H54 (cell line): ENCODE data around the gene PTGDR2.
A peak's percentile ranks its signal among the peaks of the same experiment; 100 is the strongest.
"Not testable (repeated sequence)": the region's sequence is repeated elsewhere in the genome, so short reads cannot be mapped to it uniquely, and the experiment has no call there.

Experiments
- DNase-seq: peaks from one replicate; pipeline ENCODE4 v3.0.0; 2011; ENCODE audit warnings: low spot score, mixed read lengths; ENCODE audit not compliant: insufficient read length
- FAIRE-seq: peaks from 3 replicates; lab custom pipeline; 2011; peaks lifted over from hg19 to GRCh38; lab: Jason Lieb, UNC
- POLR2A ChIP-seq: IDR thresholded peaks from 2 replicates; pipeline ENCODE4 v1.6.1; 2011; ENCODE audit warnings: low read depth, mild to moderate bottlenecking, low read length

Gene PTGDR2

GRCh38 chr11:60831501-60832079 lies 24.2 kb downstream of the PTGDR2 start:
- DNase-seq, result peak; percentile 43
- no peak for TF ChIP-seq POLR2A
- no peak for FAIRE-seq

DNA sequence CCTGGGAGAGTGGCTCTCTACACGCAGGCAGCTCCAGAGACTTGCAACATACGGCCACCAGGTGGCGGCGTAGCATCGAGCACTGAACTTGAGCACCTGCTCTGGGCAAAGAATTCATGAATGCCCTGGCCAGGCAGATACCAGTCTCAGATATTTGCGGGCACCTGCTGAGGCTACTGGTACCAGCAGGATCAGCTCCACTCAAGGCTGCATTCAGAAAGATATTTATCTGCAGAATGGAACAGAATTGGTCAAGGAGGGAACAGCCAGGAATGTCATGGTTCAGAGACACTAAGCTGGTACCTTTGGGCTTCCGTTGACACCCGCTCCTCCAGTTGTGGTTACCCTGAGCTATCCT lies 24.6 kb downstream of the PTGDR2 start:
- peak; percentile 75 for DNase-seq
- no peak for FAIRE-seq
- TF ChIP-seq POLR2A, result no peak

DNA sequence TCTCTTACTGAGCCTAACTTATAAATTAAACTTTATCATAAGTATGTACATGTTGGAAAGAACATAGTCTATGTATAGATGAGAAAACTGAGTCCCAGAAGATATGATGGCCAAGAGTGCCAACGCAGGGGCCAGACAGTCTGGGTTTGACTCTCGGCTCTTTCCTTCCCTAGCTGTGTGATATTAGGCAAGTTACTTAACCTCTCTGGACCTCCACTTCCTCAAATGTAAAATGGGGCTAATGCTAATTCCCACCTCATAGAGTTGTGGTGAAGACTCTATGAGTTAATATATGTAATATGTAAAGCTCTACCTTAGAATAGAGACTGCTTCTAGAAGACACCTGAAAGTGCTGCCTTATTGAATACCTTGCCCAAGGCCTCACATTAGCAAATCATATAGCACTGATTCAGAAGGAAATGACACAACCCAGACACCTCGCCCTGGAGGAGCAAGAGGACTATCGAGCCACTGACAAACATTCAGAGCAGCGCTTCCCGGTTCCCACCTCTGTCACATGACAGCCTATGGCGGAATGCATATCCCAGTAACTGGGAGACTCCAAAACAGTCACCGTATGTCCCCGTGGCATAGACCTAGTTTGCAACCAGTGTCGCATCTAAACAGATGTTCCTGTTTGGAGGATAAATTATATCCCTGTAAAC lies 25.1 kb downstream of the PTGDR2 start:
- TF ChIP-seq POLR2A, result no peak
- FAIRE-seq, result no peak
- no peak for DNase-seq

- TF ChIP-seq POLR2A, result no peak
- FAIRE-seq (no peak), DNase-seq (no peak)
Measured at GRCh38 chr11:60825790-60826189, 30.0 kb downstream of the PTGDR2 start.

DNA sequence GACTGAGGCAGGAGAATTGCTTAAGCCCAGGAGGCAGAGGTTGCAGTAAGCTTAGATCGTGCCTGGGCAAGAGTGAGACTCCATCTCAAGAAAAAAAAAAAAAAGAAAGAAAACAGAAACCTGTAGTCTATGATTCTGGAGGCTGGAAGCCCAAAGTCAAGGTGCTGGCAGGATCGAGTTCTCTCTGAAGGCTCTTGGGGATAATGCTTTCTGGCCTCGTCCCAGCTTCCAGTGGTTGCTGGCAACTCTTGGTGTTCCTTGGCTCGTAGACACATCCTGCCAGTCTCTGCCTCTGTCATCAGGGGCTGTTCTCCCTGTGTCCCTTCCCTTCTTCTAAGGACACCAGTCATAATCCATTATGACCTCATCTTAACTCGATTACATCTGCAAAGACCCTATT lies 30.6 kb downstream of the PTGDR2 start:
- no peak for FAIRE-seq
- DNase-seq, result no peak
- no peak for TF ChIP-seq POLR2A

GRCh38 chr11:60823745-60824306 lies 31.9 kb downstream of the PTGDR2 start:
- FAIRE-seq, result not testable (repeated sequence)

DNA sequence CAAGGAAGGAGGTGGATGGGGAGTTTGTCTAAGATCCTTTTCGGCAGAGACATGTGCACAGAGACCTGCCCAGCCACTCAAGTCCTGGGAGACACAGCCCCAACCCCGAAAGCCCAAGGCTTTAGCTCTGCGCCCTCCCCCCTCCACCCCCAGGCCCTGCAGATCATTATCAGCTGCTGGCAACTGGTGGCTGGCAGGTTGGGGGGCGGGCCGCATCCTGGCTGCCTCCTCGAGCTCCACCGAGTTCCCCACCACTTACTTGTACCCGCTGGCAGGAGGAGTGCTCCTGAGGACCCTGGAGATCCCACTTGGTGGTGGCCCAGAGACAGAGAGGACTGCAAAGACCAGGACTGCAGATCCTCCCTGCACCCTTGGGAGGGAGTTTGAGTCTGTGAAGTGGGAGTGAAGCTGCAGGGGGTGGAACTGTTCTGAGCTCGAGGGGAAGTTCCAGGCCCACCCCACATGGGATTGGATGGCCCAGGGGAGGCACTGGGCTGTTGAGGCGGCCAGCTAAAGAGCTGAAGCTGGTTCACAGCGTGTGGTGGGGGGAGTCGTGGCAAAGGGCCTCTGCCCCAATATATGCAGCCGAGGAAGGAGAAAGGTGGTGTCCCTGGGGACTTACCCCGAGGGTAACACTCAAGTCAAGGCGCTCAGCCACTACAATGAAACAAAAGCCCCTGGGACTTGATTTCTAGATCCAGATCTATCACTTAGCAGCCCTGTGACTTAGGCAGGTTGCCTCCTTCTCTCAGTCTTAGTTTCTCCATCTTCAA lies 33.7 kb downstream of the PTGDR2 start:
- DNase-seq (no peak), FAIRE-seq (no peak)
- no peak for TF ChIP-seq POLR2A

More at GRCh38 chr11:60823745-60824306, 31.9 kb downstream of the PTGDR2 start:
- DNase-seq, result not testable (repeated sequence)

- no peak for FAIRE-seq
- no peak for DNase-seq
- TF ChIP-seq POLR2A, result no peak
Measured at GRCh38 chr11:60818057-60818456, 37.7 kb downstream of the PTGDR2 start.

DNA sequence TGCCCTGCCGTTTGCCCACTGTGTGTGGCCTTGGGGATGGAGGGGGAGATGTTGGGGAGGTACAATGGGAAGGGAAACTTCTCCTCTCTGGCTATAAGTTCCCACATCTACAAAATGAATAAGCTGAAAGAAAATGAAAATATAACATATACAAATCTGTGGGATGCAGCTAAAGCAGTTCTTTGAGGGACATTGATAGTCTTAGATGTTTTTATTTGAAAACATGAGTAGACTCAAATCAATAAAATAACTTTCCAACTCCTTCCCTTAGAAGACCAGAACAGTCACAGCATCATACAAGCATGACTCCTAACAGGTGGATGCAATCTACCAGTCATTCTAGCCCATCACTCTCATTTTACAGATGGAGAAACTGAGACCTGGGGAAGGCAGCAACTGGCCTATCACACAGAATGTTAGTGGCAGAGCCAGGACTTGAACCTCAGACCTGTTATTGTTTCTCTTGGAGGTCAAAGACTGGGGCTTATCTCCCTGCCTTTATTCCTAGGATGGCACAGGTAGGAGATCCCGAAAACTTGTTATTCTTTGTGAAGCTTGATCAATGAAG lies 39.1 kb downstream of the PTGDR2 start:
- no peak for TF ChIP-seq POLR2A
- DNase-seq (no peak), FAIRE-seq (no peak)

GRCh38 chr11:60814112-60814511 lies 41.6 kb downstream of the PTGDR2 start:
- no peak for TF ChIP-seq POLR2A
- no peak for FAIRE-seq
- no peak for DNase-seq

DNA sequence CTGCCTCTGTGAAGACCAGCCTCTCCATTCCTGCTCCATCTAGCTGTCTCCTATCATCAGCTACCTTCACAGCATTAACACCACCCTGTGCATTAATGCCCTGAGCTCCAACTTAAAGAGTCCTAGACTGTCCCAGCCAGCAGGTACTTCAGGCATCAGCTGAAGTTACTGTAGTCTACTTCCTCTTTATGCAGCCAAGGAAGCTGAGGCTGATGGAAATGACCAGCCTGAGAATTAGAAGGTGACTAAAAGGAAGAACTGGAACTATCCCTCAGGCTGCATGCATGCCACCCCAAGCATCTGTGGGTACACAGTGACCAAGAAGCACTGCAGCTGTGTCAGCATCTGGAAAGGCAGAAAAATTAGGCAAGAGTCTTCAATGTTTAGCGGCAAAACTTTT lies 42.4 kb downstream of the PTGDR2 start:
- DNase-seq, result no peak
- no peak for FAIRE-seq
- no peak for TF ChIP-seq POLR2A

DNA sequence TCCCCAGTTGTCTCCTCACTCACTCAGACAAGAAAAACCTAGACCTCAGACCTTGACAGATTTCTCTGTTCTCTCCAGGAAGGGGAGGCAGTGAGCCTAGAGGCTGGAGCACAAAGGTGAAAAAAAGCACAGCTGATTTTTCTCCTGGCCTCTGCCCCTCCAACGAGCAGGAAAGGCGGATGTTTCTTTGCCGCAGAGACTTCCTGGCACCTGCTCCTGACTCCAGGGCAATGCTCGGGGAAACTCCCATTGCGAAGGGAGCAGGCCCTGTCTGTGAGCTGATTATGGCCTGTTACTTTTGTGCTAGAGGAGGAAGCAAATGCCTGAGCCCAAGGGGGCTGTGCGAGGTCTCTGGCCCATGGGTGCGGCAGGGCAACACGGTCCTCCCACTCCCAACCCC lies 45.2 kb downstream of the PTGDR2 start:
- FAIRE-seq (no peak), DNase-seq (no peak)
- no peak for TF ChIP-seq POLR2A

GRCh38 chr11:60810151-60810550 lies 45.6 kb downstream of the PTGDR2 start:
- TF ChIP-seq POLR2A, result no peak
- no peak for DNase-seq
- FAIRE-seq, result no peak

DNA sequence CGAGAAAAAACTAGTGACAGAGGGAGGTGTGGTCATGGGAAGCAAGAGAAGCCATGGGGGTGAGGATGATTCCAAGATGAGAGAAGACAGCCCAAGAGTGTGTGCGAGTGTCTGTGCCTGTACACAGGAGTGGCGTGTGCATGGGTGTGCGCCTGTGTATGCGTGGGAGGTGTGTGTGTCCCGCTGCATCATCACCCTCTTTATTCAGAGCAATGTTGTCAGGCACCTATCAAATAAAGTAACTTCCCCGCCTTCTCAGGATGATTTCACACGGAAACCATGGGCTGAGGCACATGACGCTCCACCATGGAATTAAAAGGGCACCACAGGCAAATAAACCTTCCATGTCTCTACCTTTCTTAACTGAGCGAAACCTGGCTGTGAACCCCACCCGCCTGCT lies 46.1 kb downstream of the PTGDR2 start:
- FAIRE-seq (no peak), DNase-seq (no peak)
- TF ChIP-seq POLR2A, result no peak
